Activated naive CD8-positive, alpha-beta T cell (primary cell): ENCODE measurements around the gene FAM118A.
"Not testable (repeated sequence)": the region's sequence is repeated elsewhere in the genome, so short reads cannot be mapped to it uniquely, and the experiment has no call there.

Experiments used
- H3K27ac Mint-ChIP-seq: one replicate; pipeline ENCODE4 v1.8.0; 2021; ENCODE audit warnings: mixed read lengths
- H3K27me3 Mint-ChIP-seq: one replicate; pipeline ENCODE4 v1.8.0; 2021; ENCODE audit warnings: mixed read lengths
- H3K36me3 Mint-ChIP-seq: one replicate; pipeline ENCODE4 v1.8.0; 2021; ENCODE audit warnings: mixed read lengths
- H3K4me1 Mint-ChIP-seq: one replicate; pipeline ENCODE4 v1.8.0; 2021; ENCODE audit warnings: low read depth, mixed read lengths
- H3K4me3 Mint-ChIP-seq: one replicate; pipeline ENCODE4 v1.8.0; 2021; ENCODE audit warnings: mild to moderate bottlenecking, mixed read lengths
- H3K9me3 Mint-ChIP-seq: one replicate; pipeline ENCODE4 v1.8.0; 2021; ENCODE audit warnings: low read depth, mixed read lengths

FAM118A gene

DNA sequence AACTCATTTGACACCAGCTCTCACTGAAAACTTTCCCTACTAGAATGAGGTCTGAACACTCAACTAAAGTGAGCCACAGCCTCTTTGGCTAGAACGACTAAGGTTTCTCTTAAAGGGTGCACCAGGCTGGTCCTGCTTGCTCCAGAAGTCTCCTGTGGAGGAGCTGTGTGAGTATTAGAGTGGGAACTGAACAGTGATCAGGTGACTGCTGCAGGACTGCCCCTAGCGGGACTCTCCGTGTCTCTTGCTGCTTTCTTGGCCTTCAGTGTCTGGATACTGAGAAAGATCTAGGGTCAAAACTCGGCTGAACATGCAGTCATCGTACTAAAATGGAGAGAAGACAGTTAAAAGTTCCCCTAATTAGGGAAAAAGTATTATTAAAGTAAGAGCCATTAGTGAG lies 34.6 kb downstream of the FAM118A start:
- Mint-ChIP-seq H3K4me3 (no peak overlapping the region), H3K9me3 (no peaks in the 10 kb centered on the region), H3K36me3 (peaks cover 9% of the 10 kb centered on the region), H3K27me3 (no peaks in the 10 kb centered on the region), H3K27ac (peak overlapping the region; percentile 79), H3K4me1 (peaks cover 30% of the 10 kb centered on the region)

- H3K27me3 Mint-ChIP-seq, result no peaks in the 10 kb centered on the region
- H3K36me3 Mint-ChIP-seq, result peaks cover 9% of the 10 kb centered on the region
- no peak overlapping the region for H3K4me3 Mint-ChIP-seq
- no peak overlapping the region for H3K27ac Mint-ChIP-seq
- no peaks in the 10 kb centered on the region for H3K9me3 Mint-ChIP-seq
- H3K4me1 Mint-ChIP-seq, result peaks cover 12% of the 10 kb centered on the region
Observed at GRCh38 chr22:45349916-45350315, 40.2 kb downstream of the FAM118A start.

- Mint-ChIP-seq H3K27me3 (no peaks in the 10 kb centered on the region), H3K9me3 (no peaks in the 10 kb centered on the region), H3K4me3 (no peak overlapping the region), H3K27ac (no peak overlapping the region), H3K36me3 (peaks cover 5% of the 10 kb centered on the region), H3K4me1 (peaks cover 12% of the 10 kb centered on the region)
Observed at GRCh38 chr22:45351956-45352355, 42.2 kb downstream of the FAM118A start.

DNA sequence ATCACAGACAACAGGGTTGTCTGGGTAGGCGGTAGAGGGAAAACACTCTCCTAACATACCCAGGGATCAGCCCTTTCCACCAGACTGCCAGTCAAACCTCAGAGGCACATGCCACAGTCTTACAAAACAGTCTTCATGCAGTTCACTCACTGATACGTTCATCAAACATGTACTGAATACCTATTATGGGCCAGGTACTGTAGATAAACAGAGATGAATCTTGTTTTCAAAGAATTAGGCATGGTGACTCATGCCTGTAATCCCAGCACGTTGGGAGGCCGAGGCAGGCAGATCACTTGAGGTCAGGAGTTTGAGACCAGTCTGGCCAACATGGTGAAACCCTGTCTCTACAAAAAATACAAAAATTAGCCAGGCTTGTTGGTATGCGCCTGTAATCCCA lies 43.0 kb downstream of the FAM118A start:
- not testable (repeated sequence) for H3K27me3 Mint-ChIP-seq, H3K27ac Mint-ChIP-seq, H3K36me3 Mint-ChIP-seq, H3K4me3 Mint-ChIP-seq, H3K9me3 Mint-ChIP-seq
- H3K4me1 Mint-ChIP-seq, result peaks cover 12% of the 10 kb centered on the region

GRCh38 chr22:45353786-45354185 lies 44.1 kb downstream of the FAM118A start:
- no peaks in the 10 kb centered on the region for H3K9me3 Mint-ChIP-seq
- no peaks in the 10 kb centered on the region for H3K27me3 Mint-ChIP-seq
- H3K4me3 Mint-ChIP-seq, result no peak overlapping the region
- H3K27ac Mint-ChIP-seq, result peak overlapping the region; percentile 58
- H3K36me3 Mint-ChIP-seq, result peaks cover 5% of the 10 kb centered on the region
- peaks cover 12% of the 10 kb centered on the region for H3K4me1 Mint-ChIP-seq

GRCh38 chr22:45357490-45357889 lies 47.8 kb downstream of the FAM118A start:
- H3K4me1 Mint-ChIP-seq, result peaks cover 12% of the 10 kb centered on the region
- no peaks in the 10 kb centered on the region for H3K36me3 Mint-ChIP-seq
- no peaks in the 10 kb centered on the region for H3K27me3 Mint-ChIP-seq
- H3K4me3 Mint-ChIP-seq, result no peak overlapping the region
- H3K9me3 Mint-ChIP-seq, result no peaks in the 10 kb centered on the region
- H3K27ac Mint-ChIP-seq, result no peak overlapping the region

DNA sequence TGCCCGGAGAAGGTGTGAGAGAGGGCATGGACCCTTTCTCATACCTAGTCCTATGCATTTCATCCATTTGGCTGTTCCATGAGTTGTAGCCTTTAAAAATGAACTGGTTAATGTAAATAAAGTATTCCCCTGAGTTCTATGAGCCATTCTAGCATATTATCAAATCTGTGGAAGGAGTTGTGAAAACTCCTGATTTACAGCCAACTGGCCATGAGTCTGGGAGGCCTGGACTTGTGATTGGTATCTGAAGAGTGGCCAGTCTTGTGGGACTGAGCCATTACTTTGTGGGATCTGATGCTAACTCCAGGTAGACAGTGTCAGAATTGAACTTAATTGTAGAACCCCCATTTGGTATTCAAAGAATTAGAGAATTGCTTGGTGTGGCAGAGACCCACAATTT lies 48.4 kb downstream of the FAM118A start:
- Mint-ChIP-seq H3K4me1 (peaks cover 12% of the 10 kb centered on the region), H3K4me3 (no peak overlapping the region), H3K27me3 (no peaks in the 10 kb centered on the region), H3K36me3 (no peaks in the 10 kb centered on the region), H3K9me3 (no peaks in the 10 kb centered on the region), H3K27ac (no peak overlapping the region)

DNA sequence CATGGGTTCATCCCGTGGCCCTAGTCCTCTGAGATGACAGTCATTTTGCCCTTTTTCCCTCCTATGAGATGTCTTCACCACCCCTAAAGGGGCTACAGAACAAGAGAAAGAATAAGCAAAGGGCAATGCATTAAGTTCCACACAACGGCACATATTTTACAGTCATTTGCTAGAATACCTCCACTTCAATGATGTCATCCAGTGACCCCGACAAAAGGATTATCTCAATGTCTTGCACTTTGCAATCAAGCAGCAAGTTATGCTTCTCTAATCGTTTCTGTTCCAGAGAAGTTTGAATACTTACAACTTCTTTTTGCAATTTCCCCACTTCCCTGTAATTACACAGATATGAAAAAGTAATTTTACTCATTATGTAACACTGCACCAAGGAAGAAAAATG lies 49.9 kb downstream of the FAM118A start:
- Mint-ChIP-seq H3K9me3 (no peaks in the 10 kb centered on the region), H3K36me3 (no peaks in the 10 kb centered on the region), H3K27me3 (no peaks in the 10 kb centered on the region), H3K4me1 (peaks cover 2% of the 10 kb centered on the region), H3K4me3 (no peak overlapping the region), H3K27ac (no peak overlapping the region)

GRCh38 chr22:45366713-45367112 lies 57.0 kb downstream of the FAM118A start:
- H3K9me3 Mint-ChIP-seq, result peaks cover 4% of the 10 kb centered on the region
- H3K27ac Mint-ChIP-seq, result no peak overlapping the region
- H3K27me3 Mint-ChIP-seq, result no peaks in the 10 kb centered on the region
- H3K36me3 Mint-ChIP-seq, result peaks cover 3% of the 10 kb centered on the region
- no peaks in the 10 kb centered on the region for H3K4me1 Mint-ChIP-seq
- no peak overlapping the region for H3K4me3 Mint-ChIP-seq

- not testable (repeated sequence) for H3K4me3 Mint-ChIP-seq, H3K9me3 Mint-ChIP-seq, H3K4me1 Mint-ChIP-seq, H3K27ac Mint-ChIP-seq, H3K36me3 Mint-ChIP-seq, H3K27me3 Mint-ChIP-seq
Observed at GRCh38 chr22:45373592-45373991, 63.9 kb downstream of the FAM118A start.

DNA sequence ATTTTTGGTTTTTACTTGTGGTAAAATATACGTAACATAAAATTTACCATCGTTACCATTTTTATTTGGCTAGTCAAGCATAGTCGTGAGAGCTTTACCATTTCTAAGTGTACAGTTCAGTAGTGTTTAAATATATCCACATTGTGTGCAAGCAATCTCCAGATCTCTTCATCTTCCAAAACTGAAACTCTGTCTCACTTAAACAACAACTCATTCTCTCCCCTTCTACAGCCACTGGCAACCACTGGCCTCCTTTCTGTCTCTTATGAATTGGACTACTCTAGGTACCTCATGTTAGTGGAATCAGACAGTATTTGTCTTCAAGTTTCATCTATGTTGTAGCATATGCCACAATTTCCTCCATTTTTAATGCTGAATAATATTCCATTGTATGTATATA lies 66.3 kb downstream of the FAM118A start:
- H3K9me3 Mint-ChIP-seq, result no peaks in the 10 kb centered on the region
- H3K36me3 Mint-ChIP-seq, result peaks cover 2% of the 10 kb centered on the region
- no peak overlapping the region for H3K4me3 Mint-ChIP-seq
- peaks cover 2% of the 10 kb centered on the region for H3K4me1 Mint-ChIP-seq
- no peak overlapping the region for H3K27ac Mint-ChIP-seq
- H3K27me3 Mint-ChIP-seq, result no peaks in the 10 kb centered on the region

GRCh38 chr22:45376703-45377102 lies 67.0 kb downstream of the FAM118A start:
- Mint-ChIP-seq H3K27me3 (no peaks in the 10 kb centered on the region), H3K27ac (no peak overlapping the region), H3K4me1 (peaks cover 2% of the 10 kb centered on the region), H3K4me3 (no peak overlapping the region), H3K36me3 (peaks cover 2% of the 10 kb centered on the region), H3K9me3 (no peaks in the 10 kb centered on the region)

- Mint-ChIP-seq H3K36me3 (peaks cover 2% of the 10 kb centered on the region), H3K27ac (no peak overlapping the region), H3K9me3 (no peaks in the 10 kb centered on the region), H3K4me1 (peaks cover 2% of the 10 kb centered on the region), H3K4me3 (no peak overlapping the region), H3K27me3 (no peaks in the 10 kb centered on the region)
Observed at GRCh38 chr22:45381348-45381747, 71.6 kb downstream of the FAM118A start.

DNA sequence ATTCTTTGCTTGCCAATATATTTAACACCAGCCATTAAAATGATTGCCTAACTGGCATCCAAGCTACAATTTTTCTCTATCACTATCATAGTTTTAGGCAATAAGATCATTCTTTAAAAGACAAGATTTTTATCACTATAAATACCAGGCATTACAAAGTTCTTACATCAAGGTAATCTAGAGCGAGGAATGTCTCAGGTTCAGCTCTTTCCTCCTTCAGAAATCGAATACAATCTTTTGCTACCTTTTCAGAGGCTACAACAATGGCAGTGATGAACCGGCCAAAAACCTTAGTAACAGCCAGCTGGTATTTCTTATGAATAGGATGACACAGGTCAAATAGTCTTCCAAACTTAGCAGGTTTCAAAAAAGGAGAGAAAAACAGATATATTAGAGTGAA lies 79.8 kb downstream of the FAM118A start:
- Mint-ChIP-seq H3K36me3 (no peaks in the 10 kb centered on the region), H3K27ac (no peak overlapping the region), H3K4me1 (no peaks in the 10 kb centered on the region), H3K27me3 (no peaks in the 10 kb centered on the region), H3K4me3 (no peak overlapping the region), H3K9me3 (no peaks in the 10 kb centered on the region)
